Liver (tissue), 9 donors: ENCODE measurements around the gene C1QL3. TPM values are rescaled to one million over a fixed set of nuclear protein-coding genes. Genes with fewer than 3 reads are reported as not detected.

Experiments
- DNase-seq: peaks from one replicate; pipeline ENCODE4 v3.0.0-alpha.2; 2017; ENCODE audit warnings: low spot score
- H3K27ac ChIP-seq, 2 donors: one replicate each; pipeline ENCODE4 v1.7.0; 2013; ENCODE audit warnings: inconsistent platforms in 2 of 2, low read length in 2 of 2, control low read depth in 1 of 2, low read depth in 1 of 2, mild to moderate bottlenecking in 1 of 2
- H3K27me3 ChIP-seq, 4 donors: one replicate each; pipeline versions ENCODE4 v1.6.1 to v1.7.0; 2013; ENCODE audit warnings: low read length in 3 of 4, inconsistent platforms in 1 of 4, mild to moderate bottlenecking in 1 of 4, moderate library complexity in 1 of 4; ENCODE audit not compliant: control insufficient read depth in 4 of 4, insufficient read depth in 4 of 4
- H3K36me3 ChIP-seq, 4 donors: one replicate each; pipeline versions ENCODE4 v1.6.1 to v1.7.0; 2013; ENCODE audit warnings: low read length in 3 of 4, mild to moderate bottlenecking in 3 of 4, low read depth in 1 of 4, moderate library complexity in 1 of 4; ENCODE audit not compliant: control insufficient read depth in 4 of 4, insufficient read depth in 3 of 4
- H3K4me1 ChIP-seq, 4 donors: one replicate each; pipeline versions ENCODE4 v1.6.1 to v1.7.0; 2013; ENCODE audit warnings: low read length in 3 of 4, mild to moderate bottlenecking in 3 of 4, moderate library complexity in 1 of 4; ENCODE audit not compliant: control insufficient read depth in 4 of 4, insufficient read depth in 4 of 4
- H3K4me3 ChIP-seq, 3 donors: one replicate each; pipeline versions ENCODE4 v1.6.1 to v1.7.0; 2013; ENCODE audit warnings: low read length in 3 of 3, control low read depth in 1 of 3, low read depth in 1 of 3, mild to moderate bottlenecking in 1 of 3
- H3K9ac ChIP-seq, 2 donors: one replicate each; pipeline ENCODE4 v1.7.0; 2013; ENCODE audit warnings: low read length in 2 of 2, mild to moderate bottlenecking in 2 of 2, moderate library complexity in 2 of 2, control low read depth in 1 of 2, low read depth in 1 of 2
- H3K9me3 ChIP-seq, 4 donors: one replicate each; pipeline versions ENCODE4 v1.6.1 to v1.7.0; 2013; ENCODE audit warnings: low read length in 3 of 4; ENCODE audit not compliant: control insufficient read depth in 4 of 4
- ATF3 ChIP-seq: IDR thresholded peaks from 2 replicates; pipeline ENCODE4 v1.6.1; 2016; ENCODE audit warnings: antibody characterized with exemption
- CTCF ChIP-seq: fragments of 150-350 bp; IDR thresholded peaks from 2 replicates; pipeline ENCODE4 v1.5.1; 2017; ENCODE audit warnings: improper control_type of control experiment, low read depth, low read length; ENCODE audit not compliant: missing input control
- EGR1 ChIP-seq, 2 donors: IDR thresholded peaks; 2 replicates each; pipeline ENCODE4 v1.6.1; 2016 to 2018; ENCODE audit warnings: antibody characterized with exemption in 2 of 2, low read depth in 2 of 2
- FOXA1 ChIP-seq: IDR thresholded peaks from 2 replicates; pipeline ENCODE4 v1.6.1; 2016; ENCODE audit warnings: antibody characterized with exemption
- FOXA2 ChIP-seq: IDR thresholded peaks from 2 replicates; pipeline ENCODE4 v1.6.1; 2016; ENCODE audit warnings: antibody characterized with exemption
- GABPA ChIP-seq, 2 donors: IDR thresholded peaks in 1 of 2; conservative IDR thresholded peaks in 1 of 2; 2 replicates each; pipeline ENCODE4 v1.6.1; 2016; ENCODE audit warnings: antibody characterized with exemption in 2 of 2, mild to moderate bottlenecking in 1 of 2, moderate library complexity in 1 of 2
- HNF4A ChIP-seq, 2 donors: conservative IDR thresholded peaks; 2 replicates each; pipeline ENCODE4 v1.6.1; 2016; ENCODE audit warnings: antibody characterized with exemption in 2 of 2, mild to moderate bottlenecking in 2 of 2
- HNF4G ChIP-seq: IDR thresholded peaks from 2 replicates; pipeline ENCODE4 v1.6.1; 2016; ENCODE audit warnings: antibody characterized with exemption
- JUND ChIP-seq, 2 donors: IDR thresholded peaks; 2 replicates each; pipeline ENCODE4 v1.6.1; 2016; ENCODE audit warnings: antibody characterized with exemption in 2 of 2
- NR2F2 ChIP-seq: IDR thresholded peaks from 2 replicates; pipeline ENCODE4 v1.6.1; 2016; ENCODE audit warnings: antibody characterized with exemption
- RAD21 ChIP-seq, 2 donors: IDR thresholded peaks; 2 replicates each; pipeline ENCODE4 v1.6.1; 2016; ENCODE audit warnings: antibody characterized with exemption in 2 of 2, mild to moderate bottlenecking in 2 of 2
- REST ChIP-seq: IDR thresholded peaks from 2 replicates; pipeline ENCODE4 v1.6.1; 2016; ENCODE audit warnings: antibody characterized with exemption, mild to moderate bottlenecking
- RXRA ChIP-seq, 2 donors: IDR thresholded peaks; 2 replicates each; pipeline ENCODE4 v1.6.1; 2017 to 2018; ENCODE audit warnings: antibody characterized with exemption in 2 of 2, mild to moderate bottlenecking in 1 of 2
- TAF1 ChIP-seq: conservative IDR thresholded peaks from 2 replicates; pipeline ENCODE4 v1.6.1; 2016; ENCODE audit warnings: antibody characterized with exemption, mild to moderate bottlenecking
- YY1 ChIP-seq: IDR thresholded peaks from 2 replicates; pipeline ENCODE4 v1.6.1; 2016; ENCODE audit warnings: antibody characterized with exemption, mild to moderate bottlenecking
- ZBTB33 ChIP-seq: IDR thresholded peaks from 2 replicates; pipeline ENCODE4 v1.6.1; 2016; ENCODE audit warnings: antibody characterized with exemption
- WGBS: extraction: QIAGEN DNeasy Blood & Tissue Kit; methylation state at CpG from one replicate; pipeline ENCODE4 v1.1.7; 2013; 5-methylcytosine and 5-hydroxymethylcytosine counted together
- polyA plus RNA-seq, 2 donors: library from polyadenylated mRNA; stranded (reverse) in 1 of 2; unstranded in 1 of 2; fragments of 200-250 nt in 1 of 2; fragments of >200 nt in 1 of 2; fragmentation: Nextera tagmentation in 1 of 2; extraction: Ambion mirVana in 1 of 2; gene quantifications; one replicate each; pipeline versions ENCODE4 v1.2.1 to v1.2.3, GENCODE V29; 2013 to 2015
- total RNA-seq, 2 donors: library from RNA; depleted of rRNA; stranded (reverse); fragments of >200 nt; gene quantifications; one replicate each; pipeline ENCODE4 v1.2.3, GENCODE V29; 2014
- donor health status: healthy.
- donor health status: healthy.
- donor health status: healthy.
- donor health status: healthy.
- donor health status: healthy.

Gene C1QL3
- total and polyA plus RNA-seq, 4 donors, result 0.99 TPM; not detected in 3

GRCh38 chr10:16562891-16563290 is 41.2 kb upstream of the C1QL3 start:
- no peak for TF ChIP-seq TAF1
- no peak for TF ChIP-seq RAD21 (IDR thresholded peaks at IDR 0.05)
- Histone ChIP-seq H3K9me3 (peaks cover 0 to 6% (median 2%) of the 10 kb centered on the region in 4 donors), H3K27ac (no peak overlapping the region), H3K4me3 (no peak overlapping the region), H3K36me3 (no peaks in the 10 kb centered on the region), H3K4me1 (no peaks in the 10 kb centered on the region), H3K9ac (no peak overlapping the region), H3K27me3 (peaks cover 0 to 2% (median 0%) of the 10 kb centered on the region in 4 donors)
- no peak for DNase-seq
- 89% methylated on average over 6 of the region's 6 CpGs for WGBS

GRCh38 chr10:16559236-16559773 is 37.6 kb upstream of the C1QL3 start:
- no peak for DNase-seq
- H3K9ac ChIP-seq, result no peak overlapping the region
- TF ChIP-seq FOXA2 (no peak), EGR1 (IDR thresholded peaks at IDR 0.05; ENCODE audit: low read depth in 2 of 2) (no peak), RAD21 (IDR thresholded peaks at IDR 0.05) (no peak), YY1 (no peak), HNF4A (conservative IDR thresholded peaks at IDR 0.05) (no peak), TAF1 (no peak), ATF3 (no peak), HNF4G (no peak), NR2F2 (no peak), JUND (IDR thresholded peaks at IDR 0.05) (no peak), REST (no peak), ZBTB33 (no peak), FOXA1 (no peak)
- no peaks in the 10 kb centered on the region for H3K36me3 ChIP-seq
- H3K27me3 ChIP-seq, result no peaks in the 10 kb centered on the region
- no peak overlapping the region for H3K27ac ChIP-seq
- no peaks in the 10 kb centered on the region for H3K4me1 ChIP-seq
- 51% methylated on average over 5 of the region's 5 CpGs for WGBS
- peaks cover 0 to 6% (median 2%) of the 10 kb centered on the region in 4 donors for H3K9me3 ChIP-seq
- no peak overlapping the region for H3K4me3 ChIP-seq

- Histone ChIP-seq H3K36me3 (no peaks in the 10 kb centered on the region), H3K4me3 (no peak overlapping the region), H3K9ac (no peak overlapping the region), H3K9me3 (no peaks in the 10 kb centered on the region), H3K27ac (no peak overlapping the region), H3K27me3 (peaks cover 0 to 3% (median under 1%) of the 10 kb centered on the region in 4 donors), H3K4me1 (no peaks in the 10 kb centered on the region)
- DNase-seq, result no peak
- 87% methylated on average over 4 of the region's 4 CpGs for WGBS
- TF ChIP-seq GABPA (IDR thresholded peaks at IDR 0.05 in 1 of 2, conservative IDR thresholded peaks at IDR 0.05 in 1 of 2) (no peak), REST (no peak), CTCF (no peak), NR2F2 (no peak), RXRA (IDR thresholded peaks at IDR 0.05) (no peak), TAF1 (no peak)
These were observed 26.3 kb upstream of the C1QL3 start for GRCh38 chr10:16547973-16548372.
